HG03469 (cell line): Measurements from ENCODE around the gene CYB5A.

Source experiments
- ATAC-seq: cut with Tn5 transposase; IDR thresholded peaks from one replicate; pipeline ENCODE4 v1.9.1; 2021; ENCODE audit warnings: mild to moderate bottlenecking, moderate library complexity, moderate number of reproducible peaks; ENCODE audit not compliant: unreplicated experiment

Gene CYB5A

GRCh38 chr18:74278058-74278457, 13.7 kb downstream of the CYB5A start:
- ATAC-seq = no peak

GRCh38 chr18:74277296-74277695, 14.5 kb downstream of the CYB5A start:
- ATAC-seq = no peak

- ATAC-seq = no peak
Observed at GRCh38 chr18:74276609-74277008, 15.2 kb downstream of the CYB5A start.

GRCh38 chr18:74275736-74276135, 16.0 kb downstream of the CYB5A start:
- no peak for ATAC-seq

- no peak for ATAC-seq
Observed at GRCh38 chr18:74274700-74275099, 17.1 kb downstream of the CYB5A start.

- ATAC-seq = no peak
Observed at GRCh38 chr18:74273394-74273793, 18.4 kb downstream of the CYB5A start.

GRCh38 chr18:74271635-74272034, 20.1 kb downstream of the CYB5A start:
- no peak for ATAC-seq

- no peak for ATAC-seq
Observed at GRCh38 chr18:74268933-74269620, 22.7 kb downstream of the CYB5A start.

GRCh38 chr18:74268175-74268574, 23.6 kb downstream of the CYB5A start:
- no peak for ATAC-seq

GRCh38 chr18:74266161-74266560, 25.6 kb downstream of the CYB5A start:
- ATAC-seq = no peak

- ATAC-seq = no peak
Observed at GRCh38 chr18:74265546-74266098, 26.1 kb downstream of the CYB5A start.

- peak; percentile 95 for ATAC-seq
Observed at GRCh38 chr18:74264303-74265020, 27.3 kb downstream of the CYB5A start.

GRCh38 chr18:74261053-74261713, 30.6 kb downstream of the CYB5A start:
- no peak for ATAC-seq

GRCh38 chr18:74259347-74259746, 32.4 kb downstream of the CYB5A start:
- no peak for ATAC-seq

- ATAC-seq = no peak
Observed at GRCh38 chr18:74257083-74257482, 34.7 kb downstream of the CYB5A start.

GRCh38 chr18:74256190-74256589, 35.6 kb downstream of the CYB5A start:
- no peak for ATAC-seq

- no peak for ATAC-seq
Observed at GRCh38 chr18:74255131-74255616, 36.6 kb downstream of the CYB5A start.

- ATAC-seq = no peak
Observed at GRCh38 chr18:74252039-74252395, 39.7 kb downstream of the CYB5A start.

- no peak for ATAC-seq
Observed at GRCh38 chr18:74251297-74252038, 40.3 kb downstream of the CYB5A start.

GRCh38 chr18:74250131-74250530, 41.6 kb downstream of the CYB5A start:
- no peak for ATAC-seq
